K562 (cell line): Measurements from ENCODE around the gene GLG1. TPM values are rescaled to one million over a fixed set of nuclear protein-coding genes. Genes with fewer than 3 reads are reported as not detected.
A peak's percentile ranks its signal among the peaks of the same experiment; 100 is the strongest.

Experiments
- ATAC-seq: fragments of 200-7000 bp; cut with Tn5 transposase; 3 replicates; pipeline ENCODE4 v1.9.1; 2020; ENCODE audit warnings: moderate library complexity
- BruUV-seq: library from RNA; stranded (reverse); fragments of 400-500 nt; replicated peaks from 2 replicates; lab custom pipeline; 2021; lab: Mats Ljungman, UMichigan
- CTCF ChIA-PET: fragments of 300-600 bp; formaldehyde crosslinking; extraction: SDS; loops from one replicate; lab custom pipeline; 2021; ENCODE audit warnings: low intra/inter-chr PET ratio; lab: Yijun Ruan, JAX
- POLR2A ChIA-PET: fragments of 300-600, 350-650 bp; sonication (Branson Sonifier 250); formaldehyde crosslinking; extraction: SDS; loops from one replicate; lab custom pipeline; 2021; ENCODE audit warnings: antibody characterized with exemption, inconsistent platforms; lab: Yijun Ruan, JAX
- DNase-seq, 4 experiments: peaks; one replicate each; pipeline versions ENCODE4 v3.0.0 to v3.0.0-alpha.2; 2011 to 2018; ENCODE audit warnings: low spot score in 3 of 4, mixed read lengths in 3 of 4; ENCODE audit errors: extremely low read depth in 1 of 4
- FAIRE-seq: peaks from 2 replicates; lab custom pipeline; 2011; peaks lifted over from hg19 to GRCh38; lab: Jason Lieb, UNC
- H2AFZ ChIP-seq: 2 replicates; pipeline ENCODE4 v1.6.0; 2011; ENCODE audit warnings: low read depth, low read length, control low read depth, inconsistent platforms
- H3K27ac ChIP-seq: fragments of 200-600 bp; 3 replicates; pipeline ENCODE4 v1.8.0; 2011; ENCODE audit warnings: low read depth, mild to moderate bottlenecking, control low read depth, inconsistent platforms, low read length, moderate library complexity, mixed read lengths; ENCODE audit errors: extremely low read depth
- H3K27me3 ChIP-seq, 2 experiments: fragments of 300-600 bp in 1 of 2; 2 replicates in 1 of 2; 3 replicates in 1 of 2; pipeline versions ENCODE4 v1.6.0 to v1.8.0; 2011; ENCODE audit warnings: inconsistent platforms in 2 of 2, low read length in 2 of 2, mild to moderate bottlenecking in 1 of 2, mixed read lengths in 1 of 2, moderate library complexity in 1 of 2; ENCODE audit not compliant: control insufficient read depth in 2 of 2, insufficient read depth in 2 of 2
- H3K36me3 ChIP-seq: fragments of 300-600 bp; 3 replicates; pipeline ENCODE4 v1.8.0; 2011; ENCODE audit warnings: mild to moderate bottlenecking, low read length, inconsistent platforms; ENCODE audit not compliant: control insufficient read depth, insufficient read depth
- H3K4me1 ChIP-seq, 2 experiments: fragments of 200-600 bp in 1 of 2; replicated peaks in 1 of 2; 2 replicates in 1 of 2; 3 replicates in 1 of 2; pipeline versions ENCODE4 v1.5.1 to v1.8.0; 2011; ENCODE audit warnings: inconsistent platforms in 2 of 2, low read length in 2 of 2, mild to moderate bottlenecking in 1 of 2, mixed read lengths in 1 of 2, moderate library complexity in 1 of 2; ENCODE audit not compliant: control insufficient read depth in 2 of 2, insufficient read depth in 2 of 2
- H3K4me2 ChIP-seq: 2 replicates; pipeline ENCODE4 v1.6.1; 2011; ENCODE audit warnings: low read length, control low read depth, inconsistent platforms, mixed read lengths; ENCODE audit not compliant: insufficient read depth
- H3K4me3 ChIP-seq: fragments of 200-600 bp; sonication (generic), shearing (Covaris generic); 2 replicates; pipeline ENCODE4 v1.5.1; 2016; ENCODE audit warnings: control low read depth, inconsistent platforms
- H3K79me2 ChIP-seq: fragments of 200-600 bp; 3 replicates; pipeline ENCODE4 v1.8.0; 2011; ENCODE audit warnings: low read length, inconsistent platforms; ENCODE audit not compliant: control insufficient read depth, insufficient read depth
- H3K9ac ChIP-seq, 2 experiments: 2 replicates each; pipeline versions ENCODE4 v1.6.0 to v1.6.1; 2011; ENCODE audit warnings: low read depth in 2 of 2, low read length in 2 of 2, control low read depth in 1 of 2, inconsistent platforms in 1 of 2, mild to moderate bottlenecking in 1 of 2, mixed read lengths in 1 of 2; ENCODE audit not compliant: insufficient read depth in 1 of 2
- H3K9me1 ChIP-seq: one replicate; pipeline ENCODE4 v1.6.0; 2011; ENCODE audit warnings: inconsistent platforms, mild to moderate bottlenecking, low read length, moderate library complexity; ENCODE audit not compliant: control insufficient read depth, insufficient read depth
- H3K9me3 ChIP-seq: replicated peaks from 2 replicates; pipeline ENCODE4 v1.5.1; 2011; ENCODE audit warnings: low read depth, low read length, inconsistent platforms; ENCODE audit not compliant: control insufficient read depth, insufficient read depth
- H4K20me1 ChIP-seq: replicated peaks from 2 replicates; pipeline ENCODE4 v1.6.1; 2011; ENCODE audit warnings: low read length, inconsistent platforms, mixed read lengths; ENCODE audit not compliant: control insufficient read depth, insufficient read depth
- BCOR ChIP-seq: fragments of 450-650 bp; IDR thresholded peaks from 2 replicates; pipeline ENCODE4 v1.6.1; 2016
- FIP1L1 ChIP-seq: fragments of 200-400 bp; formaldehyde crosslinking; IDR thresholded peaks from 2 replicates; pipeline ENCODE4 v1.6.1; 2018; ENCODE audit warnings: mild to moderate bottlenecking, low read depth, low read length; ENCODE audit not compliant: poor library complexity, severe bottlenecking
- MTA2 ChIP-seq: fragments of 450-650 bp; IDR thresholded peaks from 2 replicates; pipeline ENCODE4 v1.6.1; 2016; ENCODE audit warnings: low read depth
- NFIC ChIP-seq: fragments of 450-650 bp; IDR thresholded peaks from 2 replicates; pipeline ENCODE4 v1.6.1; 2017; ENCODE audit warnings: mild to moderate bottlenecking, inconsistent platforms
- NRF1 ChIP-seq, 2 experiments: fragments of 450-650 bp; IDR thresholded peaks in 1 of 2; conservative IDR thresholded peaks in 1 of 2; 2 replicates each; pipeline ENCODE4 v1.6.1; 2014; ENCODE audit warnings: mild to moderate bottlenecking in 2 of 2
- RFX5 ChIP-seq: IDR thresholded peaks from 2 replicates; pipeline ENCODE4 v1.6.1; 2011; ENCODE audit warnings: low read depth, mild to moderate bottlenecking, improper control_type of control experiment, low read length
- SP1 ChIP-seq: sonication (generic); formaldehyde crosslinking; IDR thresholded peaks from 2 replicates; pipeline ENCODE4 v1.8.1; 2022; ENCODE audit warnings: mild to moderate bottlenecking, missing genetic modification reagents
- TCFL5 ChIP-seq: fragments of 250-450 bp; sonication (Bioruptor Pico); conservative IDR thresholded peaks from 2 replicates; pipeline ENCODE4 v1.6.1; 2021; ENCODE audit warnings: mild to moderate bottlenecking, moderate library complexity, matching md5 sums
- ZKSCAN1 ChIP-seq: fragments of 150-350 bp; IDR thresholded peaks from 2 replicates; pipeline ENCODE4 v1.6.1; 2016; ENCODE audit warnings: low read depth, low read length
- ZNF436 ChIP-seq: fragments of 250-450, 450-650 bp; sonication (Bioruptor Pico); formaldehyde crosslinking; IDR thresholded peaks from 2 replicates; pipeline ENCODE4 v1.7.0; 2020; ENCODE audit warnings: mild to moderate bottlenecking
- WGBS: fragments of 100-300 bp; shearing (Covaris generic); methylation state at CpG from one replicate; pipeline ENCODE4 v1.1.6; 2016; ENCODE audit warnings: low coverage, mixed read lengths; ENCODE audit not compliant: insufficient coverage; ENCODE audit errors: missing lambda C conversion rate; 5-methylcytosine and 5-hydroxymethylcytosine counted together
- in situ Hi-C: fragments of 300-500 bp; cut with MboI; formaldehyde crosslinking; loops from 4 replicates; pipeline ENCODE4 v1.15.0; 2018; ENCODE audit warnings: inconsistent platforms, mixed read lengths
- intact Hi-C: fragments of 100-400 bp; cut with micrococcal nuclease; formaldehyde crosslinking; loops from 2 replicates; pipeline ENCODE4 v1.14.2; 2022
- polyA plus RNA-seq, 8 experiments: library from polyadenylated mRNA; depleted of rRNA in 4 of 8; stranded (reverse) in 5 of 8; unstranded in 3 of 8; fragments of >200 nt; fragmentation: Nextera tagmentation in 2 of 8; fragmentation: Illumina TruSeq in 1 of 8; extraction: Ambion mirVana in 2 of 8; extraction: Trizol in 1 of 8; gene quantifications; 2 replicates each; pipeline versions ENCODE4 v1.2.1 to v1.2.3, GENCODE V29; 2011 to 2014; ENCODE audit warnings: inconsistent platforms in 1 of 8, missing spikeins in 1 of 8
- total RNA-seq, 7 experiments: library from RNA; depleted of rRNA in 6 of 7; stranded (reverse); fragments of >200 nt in 6 of 7; fragmentation: Illumina TruSeq in 2 of 7; extraction: Trizol in 2 of 7; gene quantifications; 2 replicates each; pipeline versions ENCODE4 v1.2.1 to v1.2.3, GENCODE V29; 2011 to 2021; ENCODE audit warnings: low replicate concordance in 1 of 7
- TF ChIP-seq, protein P1 (sequence below): fragments of 250-450 bp; sonication (Bioruptor Pico); IDR thresholded peaks from 2 replicates; pipeline ENCODE4 v1.5.1; 2021; ENCODE audit warnings: mild to moderate bottlenecking
- TF ChIP-seq, protein P2 (sequence below), 2 experiments: fragments of 450-650 bp in 1 of 2; sonication (generic) in 1 of 2; formaldehyde crosslinking in 1 of 2; IDR thresholded peaks in 1 of 2; conservative IDR thresholded peaks in 1 of 2; 2 replicates each; pipeline versions ENCODE4 v1.6.1 to v1.8.1; 2016 to 2023; ENCODE audit warnings: mild to moderate bottlenecking in 2 of 2, moderate library complexity in 2 of 2, inconsistent platforms in 1 of 2, missing genetic modification reagents in 1 of 2
- TF ChIP-seq, protein P3 (sequence below): fragments of 450-650 bp; formaldehyde crosslinking; IDR thresholded peaks from 2 replicates; pipeline ENCODE4 v1.4.0; 2022; ENCODE audit warnings: missing genetic modification characterization
- TF ChIP-seq, protein P4 (sequence below): fragments of 450-650 bp; formaldehyde crosslinking; IDR thresholded peaks from 2 replicates; pipeline ENCODE4 v1.4.0; 2020; ENCODE audit warnings: mild to moderate bottlenecking, moderate library complexity
- TF ChIP-seq, protein P5 (sequence below): fragments of 250-450 bp; sonication (Bioruptor Pico); IDR thresholded peaks from 2 replicates; pipeline ENCODE4 v1.5.0; 2020; ENCODE audit warnings: mild to moderate bottlenecking

GLG1 gene
- total and polyA plus RNA-seq, 9 of the 15 experiments (the other 6 are each of a cell fraction or from before 2014, with no cell fraction given): 6.2 to 36.0 (median 23.6) TPM

DNA sequence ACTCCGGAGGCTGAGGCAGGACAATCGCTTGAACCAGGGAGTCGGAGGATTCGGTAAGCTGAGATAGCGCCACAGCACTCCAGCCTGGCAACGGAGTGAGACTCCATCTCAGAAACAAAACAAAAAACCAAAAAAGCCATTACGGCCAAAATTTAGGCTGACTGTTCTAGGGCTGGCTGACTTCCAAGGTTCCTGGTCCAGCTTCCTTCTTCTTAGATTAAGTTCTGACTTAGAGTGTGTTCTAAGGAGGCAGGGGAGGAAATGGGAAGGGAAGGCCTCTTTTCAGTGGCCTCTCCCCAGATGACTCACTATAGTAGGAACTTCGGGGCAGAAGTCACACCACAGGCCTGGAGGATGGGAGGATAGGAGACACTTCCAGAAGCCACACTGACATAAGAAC lies 157.9 kb downstream of the GLG1 start (continued):
- TF ChIP-seq, protein P1, sequence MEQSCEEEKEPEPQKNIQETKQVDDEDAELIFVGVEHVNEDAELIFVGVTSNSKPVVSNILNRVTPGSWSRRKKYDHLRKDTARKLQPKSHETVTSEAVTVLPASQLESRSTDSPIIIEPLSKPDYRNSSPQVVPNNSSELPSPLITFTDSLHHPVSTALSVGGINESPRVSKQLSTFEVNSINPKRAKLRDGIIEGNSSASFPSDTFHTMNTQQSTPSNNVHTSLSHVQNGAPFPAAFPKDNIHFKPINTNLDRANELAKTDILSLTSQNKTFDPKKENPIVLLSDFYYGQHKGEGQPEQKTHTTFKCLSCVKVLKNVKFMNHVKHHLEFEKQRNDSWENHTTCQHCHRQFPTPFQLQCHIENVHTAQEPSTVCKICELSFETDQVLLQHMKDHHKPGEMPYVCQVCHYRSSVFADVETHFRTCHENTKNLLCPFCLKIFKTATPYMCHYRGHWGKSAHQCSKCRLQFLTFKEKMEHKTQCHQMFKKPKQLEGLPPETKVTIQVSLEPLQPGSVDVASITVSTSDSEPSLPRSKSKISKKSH (CRISPR knock-in tag): no peak
- TF ChIP-seq, protein P2, sequence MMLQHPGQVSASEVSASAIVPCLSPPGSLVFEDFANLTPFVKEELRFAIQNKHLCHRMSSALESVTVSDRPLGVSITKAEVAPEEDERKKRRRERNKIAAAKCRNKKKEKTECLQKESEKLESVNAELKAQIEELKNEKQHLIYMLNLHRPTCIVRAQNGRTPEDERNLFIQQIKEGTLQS (IDR thresholded peaks at IDR 0.05): peak; percentile 35; the same call in 1 of the 2 replicates
- TF ChIP-seq, protein P2 (CRISPR knock-in tag; conservative IDR thresholded peaks at IDR 0.05): no peak
- no peak for TF ChIP-seq MTA2
- no peak for TF ChIP-seq BCOR
- TF ChIP-seq RFX5: no peak
- no peak for TF ChIP-seq SP1 (CRISPR knock-in tag)
- no peak for TF ChIP-seq FIP1L1
- peak; percentile 41 for TF ChIP-seq NFIC
- no peak for TF ChIP-seq ZNF436 (CRISPR knock-in tag)

DNA sequence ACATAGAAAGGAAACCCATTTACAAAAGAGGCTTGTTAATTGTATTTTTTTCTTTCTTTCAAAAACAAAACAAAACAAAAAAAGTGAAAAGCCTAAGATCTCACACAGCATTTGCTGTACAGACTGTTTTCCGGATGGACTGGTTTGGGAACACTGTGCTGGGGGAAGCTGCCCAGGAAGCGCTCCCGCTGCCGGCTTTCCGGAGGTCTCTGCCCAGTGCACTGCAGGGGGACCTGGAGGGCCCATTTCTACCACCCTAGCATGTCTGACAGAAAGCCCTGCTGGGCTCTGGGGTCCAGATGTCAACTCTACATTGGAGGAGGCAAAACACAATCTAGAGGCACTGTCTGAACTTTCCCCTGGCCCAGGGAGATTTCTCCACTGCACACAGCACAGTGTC lies 159.3 kb downstream of the GLG1 start:
- 94% methylated on average over 5 of the region's 5 CpGs for WGBS
- ATAC-seq: no peak
- Histone ChIP-seq H3K27ac (no peak overlapping the region), H3K4me1 (no peaks in the 10 kb centered on the region; a peak in 1 of 5 replicates), H2AFZ (no peak overlapping the region), H3K9me1 (no peaks in the 10 kb centered on the region), H4K20me1 (peaks cover 3% of the 10 kb centered on the region; the same call in 1 of the 2 replicates), H3K79me2 (no peaks in the 10 kb centered on the region), H3K4me3 (no peak overlapping the region), H3K36me3 (peaks cover 10% of the 10 kb centered on the region; the same call in 2 of the 3 replicates), H3K9me3 (no peaks in the 10 kb centered on the region), H3K9ac (no peak overlapping the region; a peak in 1 of 4 replicates), H3K27me3 (no peaks in the 10 kb centered on the region), H3K4me2 (no peak overlapping the region)
- POLR2A ChIA-PET: no interaction called here
- in situ Hi-C loops: no loop called here
- no peak for DNase-seq
- no TSS peak for BruUV-seq
- FAIRE-seq: no peak
- intact Hi-C loops: loop anchor here (5.0 kb wide), 1 partner anchor 105 kb away; no protein-coding TSS in a partner anchor
- CTCF ChIA-PET: no interaction called here
- no peak for TF ChIP-seq ZKSCAN1
- TF ChIP-seq NRF1 (conservative IDR thresholded peaks at IDR 0.05 in 1 of 2, IDR thresholded peaks at IDR 0.05 in 1 of 2): no peak
- no peak for TF ChIP-seq TCFL5 (CRISPR knock-in tag)
- TF ChIP-seq, protein P3, sequence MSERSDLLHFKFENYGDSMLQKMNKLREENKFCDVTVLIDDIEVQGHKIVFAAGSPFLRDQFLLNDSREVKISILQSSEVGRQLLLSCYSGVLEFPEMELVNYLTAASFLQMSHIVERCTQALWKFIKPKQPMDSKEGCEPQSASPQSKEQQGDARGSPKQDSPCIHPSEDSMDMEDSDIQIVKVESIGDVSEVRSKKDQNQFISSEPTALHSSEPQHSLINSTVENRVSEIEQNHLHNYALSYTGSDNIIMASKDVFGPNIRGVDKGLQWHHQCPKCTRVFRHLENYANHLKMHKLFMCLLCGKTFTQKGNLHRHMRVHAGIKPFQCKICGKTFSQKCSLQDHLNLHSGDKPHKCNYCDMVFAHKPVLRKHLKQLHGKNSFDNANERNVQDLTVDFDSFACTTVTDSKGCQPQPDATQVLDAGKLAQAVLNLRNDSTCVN (CRISPR knock-in tag): no peak
- TF ChIP-seq, protein P4, sequence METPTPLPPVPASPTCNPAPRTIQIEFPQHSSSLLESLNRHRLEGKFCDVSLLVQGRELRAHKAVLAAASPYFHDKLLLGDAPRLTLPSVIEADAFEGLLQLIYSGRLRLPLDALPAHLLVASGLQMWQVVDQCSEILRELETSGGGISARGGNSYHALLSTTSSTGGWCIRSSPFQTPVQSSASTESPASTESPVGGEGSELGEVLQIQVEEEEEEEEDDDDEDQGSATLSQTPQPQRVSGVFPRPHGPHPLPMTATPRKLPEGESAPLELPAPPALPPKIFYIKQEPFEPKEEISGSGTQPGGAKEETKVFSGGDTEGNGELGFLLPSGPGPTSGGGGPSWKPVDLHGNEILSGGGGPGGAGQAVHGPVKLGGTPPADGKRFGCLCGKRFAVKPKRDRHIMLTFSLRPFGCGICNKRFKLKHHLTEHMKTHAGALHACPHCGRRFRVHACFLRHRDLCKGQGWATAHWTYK: no peak
- TF ChIP-seq, protein P5, sequence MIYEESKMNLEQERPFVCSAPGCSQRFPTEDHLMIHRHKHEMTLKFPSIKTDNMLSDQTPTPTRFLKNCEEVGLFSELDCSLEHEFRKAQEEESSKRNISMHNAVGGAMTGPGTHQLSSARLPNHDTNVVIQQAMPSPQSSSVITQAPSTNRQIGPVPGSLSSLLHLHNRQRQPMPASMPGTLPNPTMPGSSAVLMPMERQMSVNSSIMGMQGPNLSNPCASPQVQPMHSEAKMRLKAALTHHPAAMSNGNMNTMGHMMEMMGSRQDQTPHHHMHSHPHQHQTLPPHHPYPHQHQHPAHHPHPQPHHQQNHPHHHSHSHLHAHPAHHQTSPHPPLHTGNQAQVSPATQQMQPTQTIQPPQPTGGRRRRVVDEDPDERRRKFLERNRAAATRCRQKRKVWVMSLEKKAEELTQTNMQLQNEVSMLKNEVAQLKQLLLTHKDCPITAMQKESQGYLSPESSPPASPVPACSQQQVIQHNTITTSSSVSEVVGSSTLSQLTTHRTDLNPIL (CRISPR knock-in tag): no peak
